ENCODE measurements around the gene PACSIN1. TPM values are rescaled to one million over a fixed set of nuclear protein-coding genes. Genes with fewer than 3 reads are reported as not detected.

PACSIN1 gene
- total RNA-seq, 1 experiment from 2014 or later, result 7.0 TPM

DNA sequence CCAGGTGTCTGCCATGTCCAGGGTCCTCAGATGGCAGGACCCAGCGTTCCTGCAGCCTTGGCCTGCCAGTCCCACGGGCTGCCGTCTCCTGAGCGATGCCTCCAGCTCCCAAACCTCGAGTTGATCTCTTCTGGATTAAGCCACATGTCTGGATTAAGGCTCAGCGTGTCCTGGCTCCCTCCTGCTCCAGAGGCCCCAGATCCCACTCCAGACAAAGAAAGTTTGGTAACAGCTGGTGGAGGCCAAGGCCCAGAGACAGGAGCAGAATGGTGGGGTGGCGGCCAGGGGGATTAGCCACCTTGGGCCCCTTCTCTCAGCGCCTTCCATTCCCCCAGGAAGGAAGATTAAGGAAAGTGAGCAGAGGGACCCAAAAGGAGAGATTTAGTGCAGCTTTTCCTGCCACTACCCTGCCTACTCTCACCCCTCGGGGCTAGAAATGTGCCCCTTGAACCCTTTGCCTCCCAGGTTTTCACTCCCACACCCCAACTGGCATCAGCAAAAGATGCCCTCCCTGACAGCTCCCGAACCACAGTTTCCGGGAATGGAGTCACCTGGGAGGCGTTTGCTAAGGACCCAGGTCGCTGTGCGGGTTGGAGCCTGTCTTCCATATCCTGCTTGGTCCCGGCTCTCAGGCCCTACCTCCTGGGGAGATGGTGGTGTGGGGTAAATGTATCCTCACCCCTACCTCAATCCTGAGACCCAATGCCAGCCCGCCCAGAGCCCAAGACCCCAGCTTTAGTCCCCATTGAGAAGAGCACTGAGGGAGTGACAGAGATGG, 83.3 kb downstream of the PACSIN1 start:
- Histone ChIP-seq H2BK15ac (ENCODE audit: low read depth, low read length) (no peak overlapping the region), H3K4ac (ENCODE audit: low read depth, low read length) (no peak overlapping the region), H2AK5ac (ENCODE audit: insufficient read length, low read length) (no peak overlapping the region), H3K23ac (ENCODE audit: insufficient read length, low read depth, low read length) (no peak overlapping the region), H4K91ac (ENCODE audit: insufficient read length, low read depth, low read length) (no peak overlapping the region), H4K20me1 (ENCODE audit: control insufficient read depth, insufficient read depth, insufficient read length) (no peaks in the 10 kb centered on the region), H3K4me1 (ENCODE audit: insufficient read depth, low read length) (no peaks in the 10 kb centered on the region), H4K5ac (ENCODE audit: insufficient read length, low read depth, low read length) (no peak overlapping the region), H2BK5ac (ENCODE audit: insufficient read length, low read length) (no peak overlapping the region), H2BK20ac (ENCODE audit: low read depth, low read length, poor library complexity, severe bottlenecking) (no peak overlapping the region), H2BK12ac (ENCODE audit: insufficient read length, low read depth, low read length) (no peak overlapping the region), H2BK120ac (ENCODE audit: low read depth, low read length, poor library complexity, severe bottlenecking) (no peak overlapping the region), H3K56ac (ENCODE audit: insufficient read length, low read depth, low read length) (no peak overlapping the region), H3K18ac (ENCODE audit: insufficient read length, low read depth, low read length) (no peak overlapping the region), H3K79me2 (ENCODE audit: insufficient read depth, low read length) (no peaks in the 10 kb centered on the region), H3K9ac (ENCODE audit: extremely low read depth, insufficient read length, low read length) (no peak overlapping the region), H3K27ac (ENCODE audit: insufficient read length, low read depth, low read length) (no peak overlapping the region), H3K79me1 (ENCODE audit: insufficient read depth, low read depth, low read length, poor library complexity, severe bottlenecking) (no peaks in the 10 kb centered on the region), H3K4me2 (ENCODE audit: insufficient read depth, insufficient read length, low read length) (no peak overlapping the region), H2AFZ (ENCODE audit: low read length) (no peak overlapping the region), H4K8ac (replicated peaks; ENCODE audit: insufficient read length, low read depth, low read length) (no peak overlapping the region), H3K23me2 (ENCODE audit: insufficient read length, low read depth, low read length, poor library complexity, severe bottlenecking) (no peaks in the 10 kb centered on the region), H3T11ph (ENCODE audit: low read length) (no peak overlapping the region), H3K14ac (ENCODE audit: insufficient read depth, low read length) (no peak overlapping the region), H3K9me3 (ENCODE audit: control insufficient read depth, low read depth, low read length) (no peaks in the 10 kb centered on the region), H3K27me3 (ENCODE audit: insufficient read depth, low read length) (no peaks in the 10 kb centered on the region)
- no peak for DNase-seq
- no peaks in the 10 kb centered on the region; the same call in none of the 2 replicates for H3K27me3 Mint-ChIP-seq (ENCODE audit: low read depth)
- no peaks in the 10 kb centered on the region for H3K9me3 Mint-ChIP-seq
- H3K4me1 Mint-ChIP-seq, result peaks cover 13 to 28% of the 10 kb centered on the region in 2 experiments
- H3K36me3 Mint-ChIP-seq (ENCODE audit: insufficient read depth in 1 of 3, low read depth in 3 of 3), result no peaks in the 10 kb centered on the region
- WGBS (ENCODE audit: extremely low coverage, insufficient read length, low lambda C conversion rate), result no CpG with 5 or more reads among the region's 16 CpGs
- TF ChIP-seq, protein P1, sequence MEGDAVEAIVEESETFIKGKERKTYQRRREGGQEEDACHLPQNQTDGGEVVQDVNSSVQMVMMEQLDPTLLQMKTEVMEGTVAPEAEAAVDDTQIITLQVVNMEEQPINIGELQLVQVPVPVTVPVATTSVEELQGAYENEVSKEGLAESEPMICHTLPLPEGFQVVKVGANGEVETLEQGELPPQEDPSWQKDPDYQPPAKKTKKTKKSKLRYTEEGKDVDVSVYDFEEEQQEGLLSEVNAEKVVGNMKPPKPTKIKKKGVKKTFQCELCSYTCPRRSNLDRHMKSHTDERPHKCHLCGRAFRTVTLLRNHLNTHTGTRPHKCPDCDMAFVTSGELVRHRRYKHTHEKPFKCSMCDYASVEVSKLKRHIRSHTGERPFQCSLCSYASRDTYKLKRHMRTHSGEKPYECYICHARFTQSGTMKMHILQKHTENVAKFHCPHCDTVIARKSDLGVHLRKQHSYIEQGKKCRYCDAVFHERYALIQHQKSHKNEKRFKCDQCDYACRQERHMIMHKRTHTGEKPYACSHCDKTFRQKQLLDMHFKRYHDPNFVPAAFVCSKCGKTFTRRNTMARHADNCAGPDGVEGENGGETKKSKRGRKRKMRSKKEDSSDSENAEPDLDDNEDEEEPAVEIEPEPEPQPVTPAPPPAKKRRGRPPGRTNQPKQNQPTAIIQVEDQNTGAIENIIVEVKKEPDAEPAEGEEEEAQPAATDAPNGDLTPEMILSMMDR (conservative IDR thresholded peaks at IDR 0.05), result no peak
- H3K27ac Mint-ChIP-seq, result no peak overlapping the region
- no peak overlapping the region for H3K4me3 Mint-ChIP-seq
